22Rv1 (cell line): Measurements from ENCODE around the gene GBGT1.
A peak's percentile ranks its signal among the peaks of the same experiment; 100 is the strongest.

Source experiments
- H3K27ac ChIP-seq: fragments of 450-650 bp; 2 replicates; pipeline ENCODE4 v1.5.1; 2017
- ZFX ChIP-seq: fragments of 450-650 bp; IDR thresholded peaks from 2 replicates; pipeline ENCODE4 v1.6.1; 2017; ENCODE audit warnings: antibody characterized with exemption, borderline replicate concordance
- TF ChIP-seq, protein P1 (sequence below): fragments of 450-650 bp; IDR thresholded peaks from 2 replicates; pipeline ENCODE4 v1.5.1; 2017; ENCODE audit warnings: mild to moderate bottlenecking

The GBGT1 gene

DNA sequence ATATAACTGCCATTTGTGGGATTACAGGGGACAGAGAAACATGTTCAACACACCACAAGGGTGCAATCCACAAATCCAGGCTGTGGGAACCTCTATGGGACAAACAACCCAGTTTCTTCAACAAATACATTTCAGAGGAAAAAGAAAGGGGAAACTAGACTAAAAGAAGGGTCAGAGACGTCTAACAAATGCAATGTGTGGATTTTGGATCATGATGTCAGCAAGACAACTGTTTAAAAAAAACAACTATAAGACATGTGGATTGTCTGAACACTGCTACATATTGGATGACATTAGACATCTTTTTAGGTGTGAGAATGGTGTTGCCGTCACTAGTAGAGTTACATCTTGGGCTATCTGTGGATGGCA, 38.8 kb downstream of the GBGT1 start:
- no peak overlapping the region for H3K27ac ChIP-seq
- TF ChIP-seq ZFX: no peak

DNA sequence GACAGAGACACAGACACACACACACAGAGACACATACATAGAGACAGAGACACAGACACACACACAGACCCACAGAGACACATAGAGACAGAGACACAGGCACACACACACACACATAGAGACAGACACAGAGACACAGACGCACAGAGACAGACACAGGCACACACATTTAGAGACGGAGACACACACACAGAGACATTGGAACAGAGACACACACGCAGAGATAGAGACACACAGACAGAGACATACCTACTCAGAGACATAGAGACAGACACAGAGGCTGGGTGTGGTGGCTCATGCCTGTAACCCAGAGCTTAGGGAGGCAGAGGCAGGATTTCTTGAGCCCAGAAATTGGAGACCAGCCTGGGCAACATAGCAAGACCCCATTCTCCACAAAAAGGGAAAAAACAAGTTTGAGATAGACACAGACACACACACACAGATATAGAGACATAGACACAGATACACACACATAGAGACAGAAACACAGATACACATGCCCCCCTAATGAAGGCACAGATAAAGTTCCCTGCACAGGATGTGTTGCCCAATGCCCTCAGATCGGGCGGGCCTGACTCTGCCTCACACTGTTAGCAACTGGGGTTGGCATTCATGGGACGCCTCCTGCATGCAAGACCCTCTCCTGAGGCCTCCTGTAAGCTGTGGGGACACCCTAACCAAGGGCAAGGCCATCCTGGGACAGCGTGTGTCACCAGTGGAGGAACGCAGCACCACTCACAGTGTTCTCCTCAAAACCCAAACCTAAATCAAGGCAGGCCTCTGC, 39.4 kb downstream of the GBGT1 start:
- TF ChIP-seq ZFX: no peak
- H3K27ac ChIP-seq: no peak overlapping the region

DNA sequence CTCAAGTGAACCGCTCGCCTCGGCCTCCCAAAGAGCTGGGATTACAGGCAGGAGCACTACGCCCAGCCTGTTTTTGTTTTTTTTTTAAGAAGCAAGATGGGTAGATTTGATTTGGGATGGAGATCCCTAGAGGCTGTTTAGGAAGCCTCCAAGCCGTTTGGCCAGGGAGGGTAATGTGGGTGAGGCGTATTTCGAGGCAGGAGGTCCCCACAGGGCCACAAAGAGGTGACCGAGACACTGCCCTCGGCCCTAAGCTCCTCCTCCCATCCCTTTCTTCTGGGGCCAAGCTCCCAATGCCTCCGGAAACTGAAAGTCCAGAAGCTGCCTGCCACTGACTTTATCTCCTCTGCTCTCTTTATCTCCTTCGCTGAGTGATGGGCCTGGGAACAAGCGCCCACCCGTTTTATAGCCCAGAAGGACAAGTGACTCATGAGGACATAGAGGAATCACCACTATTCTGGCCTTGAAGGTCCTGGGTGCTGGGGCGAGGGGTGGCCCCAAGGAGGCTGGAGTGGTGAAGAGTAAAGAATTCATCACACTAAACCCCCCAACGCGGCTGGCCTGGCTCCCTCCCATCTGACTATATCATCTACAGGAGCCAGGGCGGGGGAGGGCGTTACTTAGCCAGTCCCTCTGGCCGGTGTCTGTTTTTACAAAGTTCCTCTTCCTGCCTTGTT, 40.6 kb downstream of the GBGT1 start:
- no peak for TF ChIP-seq ZFX
- TF ChIP-seq, protein P1, sequence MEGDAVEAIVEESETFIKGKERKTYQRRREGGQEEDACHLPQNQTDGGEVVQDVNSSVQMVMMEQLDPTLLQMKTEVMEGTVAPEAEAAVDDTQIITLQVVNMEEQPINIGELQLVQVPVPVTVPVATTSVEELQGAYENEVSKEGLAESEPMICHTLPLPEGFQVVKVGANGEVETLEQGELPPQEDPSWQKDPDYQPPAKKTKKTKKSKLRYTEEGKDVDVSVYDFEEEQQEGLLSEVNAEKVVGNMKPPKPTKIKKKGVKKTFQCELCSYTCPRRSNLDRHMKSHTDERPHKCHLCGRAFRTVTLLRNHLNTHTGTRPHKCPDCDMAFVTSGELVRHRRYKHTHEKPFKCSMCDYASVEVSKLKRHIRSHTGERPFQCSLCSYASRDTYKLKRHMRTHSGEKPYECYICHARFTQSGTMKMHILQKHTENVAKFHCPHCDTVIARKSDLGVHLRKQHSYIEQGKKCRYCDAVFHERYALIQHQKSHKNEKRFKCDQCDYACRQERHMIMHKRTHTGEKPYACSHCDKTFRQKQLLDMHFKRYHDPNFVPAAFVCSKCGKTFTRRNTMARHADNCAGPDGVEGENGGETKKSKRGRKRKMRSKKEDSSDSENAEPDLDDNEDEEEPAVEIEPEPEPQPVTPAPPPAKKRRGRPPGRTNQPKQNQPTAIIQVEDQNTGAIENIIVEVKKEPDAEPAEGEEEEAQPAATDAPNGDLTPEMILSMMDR: no peak
- H3K27ac ChIP-seq: no peak overlapping the region

DNA sequence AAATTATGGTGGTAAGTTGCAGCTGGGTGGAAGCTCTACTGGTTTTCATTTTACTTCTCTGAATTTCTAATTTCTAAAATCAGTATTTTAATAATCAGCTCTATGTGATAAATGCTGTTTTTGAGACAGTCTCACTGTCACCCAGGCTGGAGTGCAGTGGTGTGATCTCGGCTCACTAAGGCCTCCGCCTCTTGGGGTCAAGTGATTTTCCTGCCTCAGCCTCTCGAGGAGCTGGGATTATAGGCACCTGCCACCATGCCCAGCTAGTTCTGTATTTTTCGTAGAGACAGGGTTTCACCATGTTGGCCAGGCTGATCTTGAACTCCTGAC, 41.1 kb downstream of the GBGT1 start:
- H3K27ac ChIP-seq: no peak overlapping the region

DNA sequence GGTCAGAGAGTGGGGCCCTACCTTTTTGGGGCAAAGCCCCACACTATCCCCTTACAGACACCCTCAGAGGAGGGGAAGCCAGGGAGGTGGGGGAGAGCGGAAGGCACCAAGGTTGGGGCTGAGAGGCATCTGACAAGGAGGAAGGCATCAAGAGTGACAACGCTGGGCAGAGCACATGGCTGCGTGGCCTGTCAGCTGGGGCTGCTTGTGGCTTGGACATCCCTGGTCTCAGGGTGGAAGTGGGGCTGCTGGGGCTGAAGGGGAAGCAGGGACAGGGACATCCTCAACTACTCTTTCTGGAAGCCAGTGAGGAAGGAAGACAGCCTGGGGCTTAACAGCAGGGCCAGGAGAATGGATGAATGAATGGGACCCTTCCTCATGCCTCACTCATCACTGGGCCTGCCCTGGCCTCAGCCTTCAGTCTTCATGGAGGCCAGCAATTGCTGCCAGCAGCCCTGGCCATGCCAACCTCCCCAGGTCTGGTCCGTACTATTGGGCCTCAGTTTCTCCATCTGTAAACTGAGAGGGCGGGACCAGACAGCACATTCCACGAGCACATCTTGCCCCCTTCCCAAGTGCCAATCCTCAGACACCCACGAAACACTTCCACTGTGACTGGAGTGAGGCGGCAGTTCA, 41.7 kb downstream of the GBGT1 start:
- TF ChIP-seq, protein P1: no peak
- TF ChIP-seq ZFX: no peak
- H3K27ac ChIP-seq: no peak overlapping the region

More for the DNA sequence above, 41.1 kb downstream of the GBGT1 start:
- TF ChIP-seq, protein P1: no peak
- TF ChIP-seq ZFX: no peak

DNA sequence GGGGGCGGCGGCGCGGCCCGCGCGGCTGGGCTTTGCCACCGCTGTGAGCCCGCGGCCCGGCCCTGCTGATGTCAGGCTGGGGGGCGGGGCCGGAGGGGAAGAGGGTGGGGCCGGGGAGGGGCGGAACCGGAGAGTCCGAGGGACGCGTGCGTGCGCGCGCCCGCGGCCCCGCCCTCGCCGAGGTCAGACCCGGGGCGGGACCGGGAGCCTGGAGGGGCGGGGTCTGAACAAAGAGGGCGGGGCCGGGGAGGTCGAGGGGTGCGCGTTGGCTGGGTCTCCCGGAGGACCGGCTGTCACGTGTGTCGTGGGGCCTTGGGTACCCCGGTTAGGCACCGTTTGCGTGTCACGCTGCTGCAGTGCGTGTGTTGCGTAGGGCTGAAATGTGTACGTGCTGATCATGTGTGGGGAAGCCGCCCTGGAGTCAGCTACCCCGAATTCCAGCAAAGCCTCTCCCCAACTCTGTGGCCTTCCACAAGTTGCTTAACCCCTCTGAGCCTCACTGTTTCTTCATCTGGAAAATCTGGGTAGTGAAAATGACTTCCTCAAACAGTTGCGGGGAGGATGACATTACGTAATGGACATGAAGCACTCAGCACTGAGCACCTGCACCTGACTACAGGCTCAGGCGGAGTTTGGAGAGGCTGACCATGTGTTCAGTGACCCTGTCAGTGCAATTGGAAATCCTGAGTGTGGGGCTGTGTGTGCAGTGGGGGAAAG, 42.4 kb downstream of the GBGT1 start, which contains the start of gene RALGDS:
RALGDS (minus strand) TSS at position 43 of the 717 bp plus-strand sequence. CDS start 86 bp downstream, outside the sequence.
- peak within 1 kb of the TSS; percentile 51 for H3K27ac ChIP-seq

DNA sequence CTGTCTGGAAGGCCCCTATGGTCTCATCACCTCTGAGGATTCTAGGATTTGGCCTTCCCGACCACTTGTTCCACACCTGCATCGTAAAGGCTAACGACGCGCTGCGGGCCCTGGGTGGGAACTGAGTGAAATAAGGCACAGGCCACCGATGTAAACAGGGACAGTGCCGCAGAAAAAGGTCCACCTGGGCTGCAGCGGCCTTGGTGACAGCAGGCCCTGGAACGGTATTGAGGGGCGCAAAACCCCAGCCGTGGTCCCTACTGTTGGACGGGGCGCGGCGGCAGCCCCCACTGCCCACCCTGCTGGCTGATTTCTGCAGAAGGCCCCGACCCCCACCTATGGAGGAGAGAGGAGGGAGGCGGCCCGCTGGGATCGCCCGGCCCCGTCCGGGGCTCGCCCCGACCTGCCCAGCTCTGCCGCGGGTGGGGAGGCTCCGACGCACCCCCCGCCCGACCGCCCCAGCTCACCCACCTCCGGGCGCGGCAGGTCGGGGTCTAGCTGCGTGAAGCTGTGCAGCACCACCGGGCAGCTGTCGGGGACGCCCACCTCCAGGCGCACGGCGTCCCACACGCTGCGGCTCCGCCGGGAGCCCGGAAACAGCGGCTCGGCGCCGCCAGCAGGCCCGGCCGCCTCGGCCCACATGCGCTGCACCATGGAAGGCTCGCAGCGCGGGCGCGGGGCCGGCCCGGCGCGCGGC, 43.1 kb downstream of the GBGT1 start:
- TF ChIP-seq ZFX: no peak
- TF ChIP-seq, protein P1: no peak
- peak overlapping the region; percentile 51 for H3K27ac ChIP-seq

More for the DNA sequence above, 42.4 kb downstream of the GBGT1 start, which contains the start of gene RALGDS:
- no peak for TF ChIP-seq ZFX
- TF ChIP-seq, protein P1: no peak
